Ecto neural progenitor cell (in vitro differentiated cells): ENCODE results near the gene ZNF428.

Source experiments
- DNase-seq: peaks from one replicate; pipeline ENCODE4 v3.0.0-alpha.2; 2018; ENCODE audit warnings: low spot score

ZNF428 gene

GRCh38 chr19:43562226-43562697 is 57.2 kb downstream of the ZNF428 start:
- DNase-seq: no peak

GRCh38 chr19:43561139-43561970 is 58.1 kb downstream of the ZNF428 start:
- DNase-seq: no peak

GRCh38 chr19:43560687-43561086 is 58.7 kb downstream of the ZNF428 start:
- no peak for DNase-seq
